ENCODE results near the gene SPI1. TPM values are rescaled to one million over a fixed set of nuclear protein-coding genes. Genes with fewer than 3 reads are reported as not detected.

Gene SPI1
- total RNA-seq, 1 donor from 2014 or later, result not detected

- H3K4me3 Mint-ChIP-seq (ENCODE audit: low read depth), result no peak overlapping the region
- peaks cover 2% of the 10 kb centered on the region for H3K4me1 Mint-ChIP-seq (ENCODE audit: low read depth)
- no peaks in the 10 kb centered on the region for H3K9me3 Mint-ChIP-seq (ENCODE audit: low read depth)
- no peaks in the 10 kb centered on the region for H3K27me3 Mint-ChIP-seq
- H3K36me3 Mint-ChIP-seq (ENCODE audit: insufficient read depth), result peaks cover 15% of the 10 kb centered on the region
- H3K27ac Mint-ChIP-seq, result peak overlapping the region; percentile 75
- no peak for TF ChIP-seq CTCF (IDR thresholded peaks at IDR 0.05; ENCODE audit: unreplicated experiment)
- no peak for DNase-seq (ENCODE audit: low spot score, unreplicated experiment)
Observed at GRCh38 chr11:47417712-47418111, 39.4 kb upstream of the SPI1 start.

GRCh38 chr11:47415949-47416472 is 37.7 kb upstream of the SPI1 start:
- H3K4me1 Mint-ChIP-seq (ENCODE audit: low read depth), result peaks cover 2% of the 10 kb centered on the region
- no peak overlapping the region for H3K27ac Mint-ChIP-seq
- TF ChIP-seq CTCF (IDR thresholded peaks at IDR 0.05; ENCODE audit: unreplicated experiment), result no peak
- H3K9me3 Mint-ChIP-seq (ENCODE audit: low read depth), result no peaks in the 10 kb centered on the region
- H3K36me3 Mint-ChIP-seq (ENCODE audit: insufficient read depth), result peaks cover 13% of the 10 kb centered on the region
- no peak overlapping the region for H3K4me3 Mint-ChIP-seq (ENCODE audit: low read depth)
- H3K27me3 Mint-ChIP-seq, result no peaks in the 10 kb centered on the region
- DNase-seq (ENCODE audit: low spot score, unreplicated experiment), result no peak

- Mint-ChIP-seq H3K27me3 (no peaks in the 10 kb centered on the region), H3K27ac (peak overlapping the region; percentile 64), H3K4me3 (ENCODE audit: low read depth) (no peak overlapping the region), H3K9me3 (ENCODE audit: low read depth) (no peaks in the 10 kb centered on the region), H3K4me1 (ENCODE audit: low read depth) (peaks cover 2% of the 10 kb centered on the region), H3K36me3 (ENCODE audit: insufficient read depth) (peaks cover 12% of the 10 kb centered on the region)
- no peak for TF ChIP-seq CTCF (IDR thresholded peaks at IDR 0.05; ENCODE audit: unreplicated experiment)
- DNase-seq (ENCODE audit: low spot score, unreplicated experiment), result no peak
Observed at GRCh38 chr11:47415091-47415854, 36.9 kb upstream of the SPI1 start.

GRCh38 chr11:47414685-47415070 is 36.3 kb upstream of the SPI1 start:
- TF ChIP-seq CTCF (IDR thresholded peaks at IDR 0.05; ENCODE audit: unreplicated experiment), result no peak
- H3K4me3 Mint-ChIP-seq (ENCODE audit: low read depth), result no peak overlapping the region
- H3K27ac Mint-ChIP-seq, result no peak overlapping the region
- no peak for DNase-seq (ENCODE audit: low spot score, unreplicated experiment)
- peaks cover 2% of the 10 kb centered on the region for H3K4me1 Mint-ChIP-seq (ENCODE audit: low read depth)
- H3K36me3 Mint-ChIP-seq (ENCODE audit: insufficient read depth), result peaks cover 7% of the 10 kb centered on the region
- no peaks in the 10 kb centered on the region for H3K9me3 Mint-ChIP-seq (ENCODE audit: low read depth)
- no peaks in the 10 kb centered on the region for H3K27me3 Mint-ChIP-seq

GRCh38 chr11:47413908-47414684 is 35.7 kb upstream of the SPI1 start:
- TF ChIP-seq CTCF (IDR thresholded peaks at IDR 0.05; ENCODE audit: unreplicated experiment), result no peak
- DNase-seq (ENCODE audit: low spot score, unreplicated experiment), result no peak
- Mint-ChIP-seq H3K4me3 (ENCODE audit: low read depth) (no peak overlapping the region), H3K4me1 (ENCODE audit: low read depth) (peaks cover 5% of the 10 kb centered on the region), H3K9me3 (ENCODE audit: low read depth) (no peaks in the 10 kb centered on the region), H3K27me3 (no peaks in the 10 kb centered on the region), H3K36me3 (ENCODE audit: insufficient read depth) (peaks cover 7% of the 10 kb centered on the region), H3K27ac (peak overlapping the region; percentile 23)
